ENCODE measurements around the gene TMEM92. TPM values are rescaled to one million over a fixed set of nuclear protein-coding genes. Genes with fewer than 3 reads are reported as not detected.

The TMEM92 gene
- total RNA-seq, 1 experiment from 2014 or later = 14.8 TPM

DNA sequence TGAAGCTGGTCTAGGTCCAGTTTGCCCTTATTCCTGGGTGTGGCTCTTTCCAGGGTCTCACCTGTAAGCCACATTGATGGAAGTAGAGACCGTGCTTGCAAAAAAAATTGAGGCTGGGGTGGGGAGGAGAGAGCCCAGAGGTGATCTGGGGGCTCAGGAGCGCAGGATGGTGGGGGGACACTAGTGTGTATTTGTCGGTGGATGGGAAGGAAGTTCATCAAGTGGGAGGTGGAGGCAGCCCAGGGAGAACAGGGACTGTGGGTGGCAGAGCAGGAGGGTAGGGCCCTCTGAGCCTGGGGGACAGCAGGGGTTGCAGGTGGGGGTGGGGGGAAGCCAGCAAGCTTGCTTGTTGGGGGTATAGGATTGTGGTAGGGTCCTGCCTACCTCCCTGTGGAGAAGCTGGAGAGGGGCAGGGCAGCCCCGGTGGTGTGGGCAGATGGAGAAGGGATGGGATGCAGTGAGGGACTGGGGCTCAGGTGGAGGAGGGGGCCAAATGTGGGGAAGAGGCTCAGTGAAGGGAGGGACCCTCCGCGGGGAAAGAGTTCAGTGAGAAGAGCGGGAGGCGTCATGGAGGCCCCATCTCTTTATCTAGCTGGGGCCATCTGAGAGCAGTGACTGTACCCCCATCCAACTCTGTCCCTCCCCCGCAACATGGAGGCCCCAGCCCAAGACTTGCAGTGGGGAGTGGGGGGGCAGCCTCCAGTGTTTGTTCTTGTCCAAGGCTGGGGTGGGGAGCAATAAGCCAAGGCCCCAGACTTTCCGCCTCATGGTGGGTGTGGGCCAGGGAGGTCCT is 17.2 kb upstream of the TMEM92 start:
- Mint-ChIP-seq H3K27me3 (ENCODE audit: insufficient read depth, unreplicated experiment) (peaks cover 2% of the 10 kb centered on the region), H3K27ac (ENCODE audit: unreplicated experiment) (no peak overlapping the region), H3K4me1 (ENCODE audit: low read depth, unreplicated experiment) (peaks cover 7% of the 10 kb centered on the region), H3K4me3 (ENCODE audit: unreplicated experiment) (no peak overlapping the region), H3K9me3 (ENCODE audit: unreplicated experiment) (no peaks in the 10 kb centered on the region), H3K36me3 (ENCODE audit: insufficient read depth, unreplicated experiment) (no peaks in the 10 kb centered on the region)
- ChIA-PET POLR2A (no interaction called here), CTCF (interaction anchor here (1.1 kb wide), 1 partner anchor 17 kb away, joined by 3 read pairs; the partner anchor contains the start of gene TMEM92)
- TF ChIP-seq, protein P1, sequence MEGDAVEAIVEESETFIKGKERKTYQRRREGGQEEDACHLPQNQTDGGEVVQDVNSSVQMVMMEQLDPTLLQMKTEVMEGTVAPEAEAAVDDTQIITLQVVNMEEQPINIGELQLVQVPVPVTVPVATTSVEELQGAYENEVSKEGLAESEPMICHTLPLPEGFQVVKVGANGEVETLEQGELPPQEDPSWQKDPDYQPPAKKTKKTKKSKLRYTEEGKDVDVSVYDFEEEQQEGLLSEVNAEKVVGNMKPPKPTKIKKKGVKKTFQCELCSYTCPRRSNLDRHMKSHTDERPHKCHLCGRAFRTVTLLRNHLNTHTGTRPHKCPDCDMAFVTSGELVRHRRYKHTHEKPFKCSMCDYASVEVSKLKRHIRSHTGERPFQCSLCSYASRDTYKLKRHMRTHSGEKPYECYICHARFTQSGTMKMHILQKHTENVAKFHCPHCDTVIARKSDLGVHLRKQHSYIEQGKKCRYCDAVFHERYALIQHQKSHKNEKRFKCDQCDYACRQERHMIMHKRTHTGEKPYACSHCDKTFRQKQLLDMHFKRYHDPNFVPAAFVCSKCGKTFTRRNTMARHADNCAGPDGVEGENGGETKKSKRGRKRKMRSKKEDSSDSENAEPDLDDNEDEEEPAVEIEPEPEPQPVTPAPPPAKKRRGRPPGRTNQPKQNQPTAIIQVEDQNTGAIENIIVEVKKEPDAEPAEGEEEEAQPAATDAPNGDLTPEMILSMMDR (IDR thresholded peaks at IDR 0.05; ENCODE audit: insufficient read depth in 1 of 2, low read depth in 1 of 2, low read length in 1 of 2, severe bottlenecking in 1 of 2, unreplicated experiment in 1 of 2) = no peak
- no peaks in the 10 kb centered on the region for H3K9me3 ChIP-seq
- no peaks in the 10 kb centered on the region for H3K36me3 ChIP-seq (ENCODE audit: control insufficient read depth, insufficient read depth, low read length)
- peaks cover 11% of the 10 kb centered on the region; the same call in 1 of the 2 replicates for H3K4me1 ChIP-seq
- no peaks in the 10 kb centered on the region for H3K27me3 ChIP-seq (replicated peaks; ENCODE audit: control insufficient read depth, insufficient read depth, low read length)
- intact Hi-C loops (cut with micrococcal nuclease; ENCODE audit: unreplicated experiment) = no loop called here
- no TSS peak for BruUV-seq (replicated peaks)
- DNase-seq = peak in 1 of 2 experiments; percentile 39
- H3K4me3 ChIP-seq (ENCODE audit: low read depth, low read length) = no peak overlapping the region

DNA sequence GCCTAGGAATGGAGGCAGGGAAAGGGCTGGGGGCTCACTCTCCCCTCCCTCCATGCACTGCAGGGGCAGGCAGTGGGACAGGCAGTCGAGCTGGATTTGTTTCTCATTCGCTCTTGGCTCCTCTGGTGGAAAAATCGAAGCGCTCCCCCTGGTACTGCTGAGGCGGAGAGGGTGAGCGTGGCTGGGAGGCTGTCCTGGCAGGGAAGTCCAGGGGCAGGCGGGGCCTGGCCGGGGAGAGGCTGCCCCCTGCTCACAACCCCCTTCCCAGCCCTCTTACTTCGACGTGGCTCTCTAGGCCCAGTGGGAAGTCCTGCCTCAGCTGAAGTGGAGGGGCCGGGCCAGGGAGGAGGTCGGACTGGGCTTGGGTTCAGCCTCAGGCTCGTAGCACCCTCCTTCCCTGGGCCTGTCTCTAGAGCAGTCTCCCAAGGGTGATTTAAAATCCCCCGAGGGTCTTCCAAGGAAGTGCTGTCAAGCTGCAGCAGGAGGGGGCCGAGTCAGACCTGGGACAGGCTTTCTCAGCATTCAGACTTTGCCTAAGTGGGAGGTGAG is 16.5 kb upstream of the TMEM92 start:
- Mint-ChIP-seq H3K27ac (ENCODE audit: unreplicated experiment) (no peak overlapping the region), H3K36me3 (ENCODE audit: insufficient read depth, unreplicated experiment) (no peaks in the 10 kb centered on the region), H3K27me3 (ENCODE audit: insufficient read depth, unreplicated experiment) (peaks cover 2% of the 10 kb centered on the region), H3K4me1 (ENCODE audit: low read depth, unreplicated experiment) (peaks cover 14% of the 10 kb centered on the region), H3K4me3 (ENCODE audit: unreplicated experiment) (no peak overlapping the region), H3K9me3 (ENCODE audit: unreplicated experiment) (no peaks in the 10 kb centered on the region)
- no peak overlapping the region for H3K4me3 ChIP-seq (ENCODE audit: low read depth, low read length)
- ChIA-PET CTCF (interaction anchor here (1.1 kb wide), 1 partner anchor 17 kb away, joined by 3 read pairs; the partner anchor contains the start of gene TMEM92), POLR2A (no interaction called here)
- H3K36me3 ChIP-seq (ENCODE audit: control insufficient read depth, insufficient read depth, low read length) = no peaks in the 10 kb centered on the region
- H3K4me1 ChIP-seq = peaks cover 18% of the 10 kb centered on the region
- H3K27me3 ChIP-seq (replicated peaks; ENCODE audit: control insufficient read depth, insufficient read depth, low read length) = no peaks in the 10 kb centered on the region
- TF ChIP-seq, protein P1 (IDR thresholded peaks at IDR 0.05; ENCODE audit: insufficient read depth in 1 of 2, low read depth in 1 of 2, low read length in 1 of 2, severe bottlenecking in 1 of 2, unreplicated experiment in 1 of 2) = no peak
- H3K9me3 ChIP-seq = no peaks in the 10 kb centered on the region
- intact Hi-C loops (cut with micrococcal nuclease; ENCODE audit: unreplicated experiment) = no loop called here
- no TSS peak for BruUV-seq (replicated peaks)
- peak in 1 of 2 experiments; percentile 48 for DNase-seq

DNA sequence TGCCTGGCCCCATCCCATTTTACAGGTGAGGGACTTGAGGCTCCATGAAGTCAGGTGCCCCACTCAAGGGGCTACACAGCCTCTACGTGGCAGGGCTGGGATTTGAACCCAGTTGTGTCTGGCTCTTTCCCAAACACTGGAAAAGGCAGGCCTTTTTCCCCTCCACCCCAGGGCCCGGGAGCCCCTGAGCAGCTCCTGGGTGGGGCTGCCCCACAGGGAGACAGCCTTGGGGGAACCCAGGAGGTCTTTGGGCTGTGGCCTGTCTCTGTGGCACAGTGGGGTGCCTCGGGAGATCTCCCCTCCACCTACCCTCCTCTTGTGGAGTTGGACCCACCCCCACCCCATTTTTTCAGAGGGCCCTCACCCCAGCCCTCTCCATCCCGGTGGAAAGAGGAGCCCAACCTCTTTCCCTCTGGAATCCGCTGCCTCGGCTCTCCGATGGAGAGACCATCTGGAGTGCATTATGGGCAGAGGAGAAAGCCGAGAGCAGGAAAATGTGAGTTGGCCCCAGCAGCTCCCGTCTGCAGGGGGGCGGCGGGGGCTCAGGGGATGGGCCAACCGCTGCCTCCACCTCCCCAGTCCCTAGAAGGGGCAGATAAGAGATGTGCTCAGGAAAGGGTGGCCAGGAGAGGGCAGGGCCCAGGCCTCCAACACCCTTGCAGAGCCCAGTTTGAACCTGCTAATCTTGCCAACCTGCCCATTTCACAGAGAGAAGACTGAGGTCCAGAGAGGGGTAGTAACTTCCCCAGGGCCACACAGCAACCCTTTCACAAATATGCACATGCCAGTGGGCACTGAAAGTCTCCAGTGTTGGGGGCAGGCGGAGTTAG is 15.4 kb upstream of the TMEM92 start:
- peaks cover 9% of the 10 kb centered on the region for H3K4me1 ChIP-seq
- Mint-ChIP-seq H3K27me3 (ENCODE audit: insufficient read depth, unreplicated experiment) (peaks cover 2% of the 10 kb centered on the region), H3K9me3 (ENCODE audit: unreplicated experiment) (no peaks in the 10 kb centered on the region), H3K4me1 (ENCODE audit: low read depth, unreplicated experiment) (peaks cover 9% of the 10 kb centered on the region), H3K27ac (ENCODE audit: unreplicated experiment) (no peak overlapping the region), H3K4me3 (ENCODE audit: unreplicated experiment) (no peak overlapping the region), H3K36me3 (ENCODE audit: insufficient read depth, unreplicated experiment) (no peaks in the 10 kb centered on the region)
- no TSS peak for BruUV-seq (replicated peaks)
- ChIA-PET POLR2A (no interaction called here), CTCF (interaction anchor here (0.6 kb wide), 1 partner anchor 370 kb away, joined by 3 read pairs; no protein-coding TSS in a partner anchor)
- no peak overlapping the region for H3K4me3 ChIP-seq (ENCODE audit: low read depth, low read length)
- H3K9me3 ChIP-seq = no peaks in the 10 kb centered on the region
- TF ChIP-seq, protein P1 (IDR thresholded peaks at IDR 0.05; ENCODE audit: insufficient read depth in 1 of 2, low read depth in 1 of 2, low read length in 1 of 2, severe bottlenecking in 1 of 2, unreplicated experiment in 1 of 2) = no peak
- H3K36me3 ChIP-seq (ENCODE audit: control insufficient read depth, insufficient read depth, low read length) = no peaks in the 10 kb centered on the region
- peak in 1 of 2 experiments; percentile 38 for DNase-seq
- H3K27me3 ChIP-seq (replicated peaks; ENCODE audit: control insufficient read depth, insufficient read depth, low read length) = no peaks in the 10 kb centered on the region
- intact Hi-C loops (cut with micrococcal nuclease; ENCODE audit: unreplicated experiment) = no loop called here

Measured in Caco-2 (cell line).